ENCODE results near the gene STAB1. TPM values are rescaled to one million over a fixed set of nuclear protein-coding genes. Genes with fewer than 3 reads are reported as not detected.

Gene STAB1
- total RNA-seq, 1 donor from 2014 or later, result 152 TPM

DNA sequence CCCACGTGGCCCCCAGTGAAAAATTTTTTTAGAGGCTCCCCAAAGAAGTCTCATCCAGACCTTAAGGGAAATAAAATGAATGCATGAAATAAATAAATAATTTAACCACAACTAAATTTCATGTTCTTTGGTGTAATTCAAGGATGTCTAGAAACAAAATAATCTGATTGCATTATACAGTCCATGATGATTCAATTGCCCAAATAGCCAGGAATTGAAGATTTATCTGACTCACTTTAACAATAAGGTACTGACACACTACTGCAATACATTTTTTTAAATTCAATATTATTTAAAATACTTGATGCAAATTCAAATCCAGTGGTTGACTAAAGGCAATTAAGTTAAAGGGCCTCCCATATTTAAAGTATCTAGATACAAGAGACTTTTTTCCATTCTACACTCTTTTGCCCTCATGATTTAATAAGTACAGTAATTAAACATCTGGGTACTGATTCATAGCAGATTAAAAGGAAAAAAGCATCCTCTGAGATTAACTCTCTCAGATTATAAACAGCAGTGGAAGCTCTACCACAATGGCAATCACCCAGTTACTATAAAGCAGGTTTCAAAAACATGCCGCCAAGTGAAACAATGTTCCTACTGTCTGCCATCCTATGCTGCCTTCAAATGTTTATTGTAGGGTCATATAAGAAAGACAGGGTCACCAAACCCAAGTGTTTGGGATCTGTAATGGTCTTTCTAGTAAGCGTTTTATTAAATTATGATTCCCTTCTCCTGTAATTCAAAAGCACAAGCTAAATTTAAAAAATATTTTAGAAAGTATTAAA is 51.2 kb downstream of the STAB1 start:
- no peak overlapping the region for H3K4me3 ChIP-seq
- ATAC-seq, result no peak
- TF ChIP-seq, protein P1, sequence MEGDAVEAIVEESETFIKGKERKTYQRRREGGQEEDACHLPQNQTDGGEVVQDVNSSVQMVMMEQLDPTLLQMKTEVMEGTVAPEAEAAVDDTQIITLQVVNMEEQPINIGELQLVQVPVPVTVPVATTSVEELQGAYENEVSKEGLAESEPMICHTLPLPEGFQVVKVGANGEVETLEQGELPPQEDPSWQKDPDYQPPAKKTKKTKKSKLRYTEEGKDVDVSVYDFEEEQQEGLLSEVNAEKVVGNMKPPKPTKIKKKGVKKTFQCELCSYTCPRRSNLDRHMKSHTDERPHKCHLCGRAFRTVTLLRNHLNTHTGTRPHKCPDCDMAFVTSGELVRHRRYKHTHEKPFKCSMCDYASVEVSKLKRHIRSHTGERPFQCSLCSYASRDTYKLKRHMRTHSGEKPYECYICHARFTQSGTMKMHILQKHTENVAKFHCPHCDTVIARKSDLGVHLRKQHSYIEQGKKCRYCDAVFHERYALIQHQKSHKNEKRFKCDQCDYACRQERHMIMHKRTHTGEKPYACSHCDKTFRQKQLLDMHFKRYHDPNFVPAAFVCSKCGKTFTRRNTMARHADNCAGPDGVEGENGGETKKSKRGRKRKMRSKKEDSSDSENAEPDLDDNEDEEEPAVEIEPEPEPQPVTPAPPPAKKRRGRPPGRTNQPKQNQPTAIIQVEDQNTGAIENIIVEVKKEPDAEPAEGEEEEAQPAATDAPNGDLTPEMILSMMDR (IDR thresholded peaks at IDR 0.05), result no peak
- intact Hi-C loops (cut with DNase I), result no loop called here
- H3K27me3 ChIP-seq, result no peaks in the 10 kb centered on the region
- H3K9me3 ChIP-seq, result no peaks in the 10 kb centered on the region
- no peak for DNase-seq
- H3K27ac ChIP-seq, result peak overlapping the region; percentile 14
- no peaks in the 10 kb centered on the region for H3K4me1 ChIP-seq
- H3K36me3 ChIP-seq, result peaks cover 80% of the 10 kb centered on the region

- Histone ChIP-seq H3K9me3 (no peaks in the 10 kb centered on the region), H3K27me3 (no peaks in the 10 kb centered on the region), H3K4me3 (no peak overlapping the region), H3K36me3 (peaks cover 88% of the 10 kb centered on the region), H3K27ac (no peak overlapping the region), H3K4me1 (no peaks in the 10 kb centered on the region)
- DNase-seq (no peak), ATAC-seq (no peak)
- intact Hi-C loops (cut with DNase I), result no loop called here
- TF ChIP-seq, protein P1 (IDR thresholded peaks at IDR 0.05), result no peak
These were observed 52.0 kb downstream of the STAB1 start for GRCh38 chr3:52547143-52547542.

DNA sequence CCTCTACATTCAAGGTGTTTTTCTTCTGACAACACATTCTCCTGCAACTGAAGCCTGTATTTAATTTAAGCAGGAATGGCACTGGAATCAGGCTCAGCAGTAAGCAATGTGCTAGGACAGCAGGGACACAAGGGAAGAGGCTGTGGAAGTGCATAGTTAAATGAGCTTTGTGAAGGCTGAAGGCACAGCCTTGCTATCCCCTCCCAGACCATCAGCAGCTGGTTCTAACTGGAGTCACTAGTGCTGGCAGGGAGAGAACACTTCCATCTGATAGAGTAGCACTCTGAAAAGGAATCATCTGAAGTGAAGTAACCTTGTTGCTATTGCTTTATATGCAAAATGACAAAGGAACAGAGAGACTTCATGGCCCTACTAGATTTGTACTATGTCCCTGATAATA is 56.0 kb downstream of the STAB1 start:
- no peak overlapping the region for H3K4me3 ChIP-seq
- peak; percentile 33 for ATAC-seq
- peaks cover 94% of the 10 kb centered on the region for H3K36me3 ChIP-seq
- H3K27ac ChIP-seq, result no peak overlapping the region
- intact Hi-C loops (cut with DNase I), result no loop called here
- no peaks in the 10 kb centered on the region for H3K4me1 ChIP-seq
- H3K27me3 ChIP-seq, result no peaks in the 10 kb centered on the region
- DNase-seq, result no peak
- TF ChIP-seq, protein P1 (IDR thresholded peaks at IDR 0.05), result no peak
- no peaks in the 10 kb centered on the region for H3K9me3 ChIP-seq

DNA sequence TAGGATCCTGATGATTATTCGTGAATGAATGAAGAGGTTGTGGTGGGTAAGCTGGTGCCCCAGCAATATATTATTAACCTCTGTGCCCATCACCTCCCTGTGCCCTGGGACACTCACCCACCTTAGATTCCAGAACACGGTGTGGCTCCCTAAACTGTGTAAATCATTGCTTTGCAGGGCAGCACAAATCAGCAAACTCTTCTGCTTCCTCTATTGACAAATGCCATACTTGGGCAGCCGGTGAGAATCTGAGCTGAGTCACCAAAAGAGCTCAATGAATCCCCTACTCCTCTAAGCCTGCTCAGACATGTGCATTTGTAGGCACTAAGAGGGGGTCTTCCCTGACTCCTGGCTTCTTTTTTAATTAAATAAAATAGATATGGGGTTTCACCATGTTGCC is 57.0 kb downstream of the STAB1 start:
- DNase-seq, result no peak
- H3K4me3 ChIP-seq, result no peak overlapping the region
- H3K4me1 ChIP-seq, result no peaks in the 10 kb centered on the region
- no peaks in the 10 kb centered on the region for H3K9me3 ChIP-seq
- H3K27me3 ChIP-seq, result no peaks in the 10 kb centered on the region
- TF ChIP-seq, protein P1 (IDR thresholded peaks at IDR 0.05), result no peak
- peaks cover 93% of the 10 kb centered on the region for H3K36me3 ChIP-seq
- intact Hi-C loops (cut with DNase I), result no loop called here
- no peak overlapping the region for H3K27ac ChIP-seq
- peak; percentile 74 for ATAC-seq

GRCh38 chr3:52554026-52554755 is 59.1 kb downstream of the STAB1 start:
- Histone ChIP-seq H3K27me3 (no peaks in the 10 kb centered on the region), H3K27ac (no peak overlapping the region), H3K9me3 (no peaks in the 10 kb centered on the region), H3K4me1 (no peaks in the 10 kb centered on the region), H3K4me3 (no peak overlapping the region), H3K36me3 (peaks cover 93% of the 10 kb centered on the region)
- no peak for DNase-seq
- no peak for ATAC-seq
- TF ChIP-seq, protein P1 (IDR thresholded peaks at IDR 0.05), result no peak
- intact Hi-C loops (cut with DNase I), result no loop called here
